HepG2 (cell line): ENCODE measurements around the gene MAP1B. TPM values are rescaled to one million over a fixed set of nuclear protein-coding genes. Genes with fewer than 3 reads are reported as not detected.

Experiments
- ATAC-seq: fragments of 200-7000 bp; cut with Tn5 transposase; 3 replicates; pipeline ENCODE4 v1.9.1; 2020; ENCODE audit warnings: mild to moderate bottlenecking, moderate library complexity
- BruUV-seq: library from RNA; stranded (reverse); fragments of 400-500 nt; replicated peaks from 2 replicates; lab custom pipeline; 2021; lab: Mats Ljungman, UMichigan
- CTCF ChIA-PET: fragments of 300-600 bp; formaldehyde crosslinking; extraction: SDS; loops from one replicate; lab custom pipeline; 2021; ENCODE audit warnings: low total read pairs, inconsistent platforms, low intra/inter-chr PET ratio; lab: Yijun Ruan, JAX
- POLR2A ChIA-PET: fragments of 350-600 bp; sonication (Branson Sonifier 250); formaldehyde crosslinking; loops from one replicate; lab custom pipeline; 2020; ENCODE audit warnings: antibody characterized with exemption, inconsistent platforms; lab: Yijun Ruan, JAX
- DNase-seq: peaks from one replicate; pipeline ENCODE4 v3.0.0-alpha.2; 2015; ENCODE audit warnings: low spot score
- FAIRE-seq: peaks from 3 replicates; lab custom pipeline; 2011; peaks lifted over from hg19 to GRCh38; lab: Jason Lieb, UNC
- H2AFZ ChIP-seq: one replicate; pipeline ENCODE4 v1.6.1; 2011; ENCODE audit warnings: low read length, inconsistent platforms
- H3K27ac ChIP-seq: fragments of 300-600 bp; 3 replicates; pipeline ENCODE4 v1.8.0; 2011; ENCODE audit warnings: mixed run types, mild to moderate bottlenecking, mixed read lengths, low read length, inconsistent platforms; ENCODE audit not compliant: insufficient read depth; ENCODE audit errors: extremely low read length
- H3K27me3 ChIP-seq, 2 experiments: fragments of 200-600 bp in 1 of 2; 2 replicates in 1 of 2; 3 replicates in 1 of 2; pipeline versions ENCODE4 v1.6.0 to v1.8.0; 2011; ENCODE audit warnings: low read length in 2 of 2, mild to moderate bottlenecking in 2 of 2, moderate library complexity in 2 of 2, inconsistent platforms in 1 of 2; ENCODE audit not compliant: insufficient read depth in 2 of 2, control insufficient read depth in 1 of 2
- H3K36me3 ChIP-seq, 2 experiments: fragments of 200-600 bp in 1 of 2; replicated peaks in 1 of 2; 2 replicates in 1 of 2; 3 replicates in 1 of 2; pipeline versions ENCODE4 v1.5.1 to v1.8.0; 2011; ENCODE audit warnings: low read length in 2 of 2, inconsistent platforms in 1 of 2; ENCODE audit not compliant: insufficient read depth in 2 of 2, control insufficient read depth in 1 of 2
- H3K4me1 ChIP-seq: 2 replicates; pipeline ENCODE4 v1.5.1; 2012; ENCODE audit warnings: low read length, inconsistent platforms; ENCODE audit not compliant: insufficient read depth
- H3K4me2 ChIP-seq: 2 replicates; pipeline ENCODE4 v1.6.0; 2011; ENCODE audit warnings: low read depth, low read length, inconsistent platforms
- H3K4me3 ChIP-seq, 3 experiments: fragments of 200-600 bp in 1 of 3; sonication (generic), shearing (Covaris generic) in 1 of 3; replicated peaks in 1 of 3; 2 replicates each; pipeline ENCODE4 v1.5.1; 2011 to 2016; ENCODE audit warnings: low read length in 3 of 3, inconsistent platforms in 2 of 3, low read depth in 2 of 3, mild to moderate bottlenecking in 2 of 3, control low read depth in 1 of 3, mixed read lengths in 1 of 3; ENCODE audit not compliant: insufficient read depth in 1 of 3
- H3K79me2 ChIP-seq: one replicate; pipeline ENCODE4 v1.6.1; 2011; ENCODE audit warnings: low read length, inconsistent platforms; ENCODE audit not compliant: insufficient read depth
- H3K9ac ChIP-seq: 2 replicates; pipeline ENCODE4 v1.6.0; 2011; ENCODE audit warnings: mild to moderate bottlenecking, low read depth, low read length, inconsistent platforms; ENCODE audit not compliant: insufficient read depth
- H3K9me3 ChIP-seq: 2 replicates; pipeline ENCODE4 v1.5.1; 2012; ENCODE audit warnings: mild to moderate bottlenecking, low read length
- H4K20me1 ChIP-seq: 2 replicates; pipeline ENCODE4 v1.6.0; 2011; ENCODE audit warnings: inconsistent platforms, mild to moderate bottlenecking, low read length, moderate library complexity; ENCODE audit not compliant: insufficient read depth
- CHCHD3 ChIP-seq: sonication (generic); formaldehyde crosslinking; IDR thresholded peaks from 2 replicates; pipeline ENCODE4 v1.8.0; 2022; ENCODE audit warnings: mild to moderate bottlenecking, missing genetic modification reagents, moderate library complexity
- MED8 ChIP-seq: sonication (generic); formaldehyde crosslinking; IDR thresholded peaks from 2 replicates; pipeline ENCODE4 v1.8.1; 2023; ENCODE audit warnings: mild to moderate bottlenecking, missing genetic modification reagents; ENCODE audit not compliant: insufficient replicate concordance
- NAIF1 ChIP-seq: sonication (generic); formaldehyde crosslinking; IDR thresholded peaks from 2 replicates; pipeline ENCODE4 v1.5.0; 2020; ENCODE audit warnings: mild to moderate bottlenecking, missing genetic modification reagents, borderline replicate concordance
- NFYC ChIP-seq: IDR thresholded peaks from 2 replicates; pipeline ENCODE4 v1.6.1; 2016; ENCODE audit warnings: missing genetic modification reagents, missing compliant biosample characterization
- ZBTB3 ChIP-seq: sonication (generic); formaldehyde crosslinking; IDR thresholded peaks from 2 replicates; pipeline ENCODE4 v1.4.0; 2020; ENCODE audit warnings: low read depth, mild to moderate bottlenecking, moderate library complexity, missing genetic modification reagents, borderline replicate concordance
- ZFP1 ChIP-seq: IDR thresholded peaks from 2 replicates; pipeline ENCODE4 v1.6.1; 2016
- ZFP36L1 ChIP-seq: sonication (generic); formaldehyde crosslinking; IDR thresholded peaks from 2 replicates; pipeline ENCODE4 v1.8.0; 2022; ENCODE audit warnings: mild to moderate bottlenecking, missing genetic modification reagents, moderate library complexity
- ZNF883 ChIP-seq: sonication (generic); formaldehyde crosslinking; IDR thresholded peaks from 2 replicates; pipeline ENCODE4 v1.5.1; 2020; ENCODE audit warnings: mild to moderate bottlenecking, missing genetic modification reagents; ENCODE audit errors: not compliant biosample characterization
- ZSCAN22 ChIP-seq: sonication (generic); formaldehyde crosslinking; IDR thresholded peaks from 2 replicates; pipeline ENCODE4 v1.4.0; 2020; ENCODE audit warnings: mild to moderate bottlenecking, missing genetic modification reagents
- ZSCAN25 ChIP-seq: sonication (generic); formaldehyde crosslinking; IDR thresholded peaks from 2 replicates; pipeline ENCODE4 v1.8.0; 2022; ENCODE audit warnings: mild to moderate bottlenecking, missing genetic modification reagents
- WGBS: methylation state at CpG from one replicate; pipeline ENCODE4 v1.1.6; 2017; ENCODE audit warnings: low lambda C conversion rate; 5-methylcytosine and 5-hydroxymethylcytosine counted together
- in situ Hi-C: cut with HindIII; loops from 2 replicates; pipeline ENCODE4 v1.10.0; 2017; ENCODE audit warnings: low pct_unique_long_range_greater_than_20kb; ENCODE audit not compliant: extremely low pct_ligation_motif_present
- intact Hi-C: fragments of 100-400 bp; cut with micrococcal nuclease; formaldehyde crosslinking; loops from one replicate; pipeline ENCODE4 v1.10.0; 2022; ENCODE audit not compliant: unreplicated experiment
- polyA plus RNA-seq, 8 experiments: library from polyadenylated mRNA; depleted of rRNA in 3 of 8; stranded (reverse) in 7 of 8; unstranded in 1 of 8; fragments of >200 nt; fragmentation: Illumina TruSeq in 4 of 8; extraction: Trizol in 4 of 8; gene quantifications; 2 replicates each; pipeline versions ENCODE4 v1.2.1 to v1.2.3, GENCODE V29; 2011 to 2016; ENCODE audit warnings: low read depth in 4 of 8, missing spikeins in 1 of 8, mixed read lengths in 1 of 8; ENCODE audit not compliant: insufficient read depth in 1 of 8
- total RNA-seq, 5 experiments: library from RNA; depleted of rRNA; stranded (reverse); fragments of >200 nt; fragmentation: Illumina TruSeq; extraction: Trizol; gene quantifications; 2 replicates each; pipeline ENCODE4 v1.2.3, GENCODE V29; 2016; ENCODE audit warnings: low read depth in 1 of 5
- TF ChIP-seq, protein P1 (sequence below): sonication (generic); formaldehyde crosslinking; conservative IDR thresholded peaks from 2 replicates; pipeline ENCODE4 v1.8.0; 2022; ENCODE audit warnings: mild to moderate bottlenecking, moderate library complexity, missing genetic modification reagents
- TF ChIP-seq, protein P2 (sequence below): sonication (generic); formaldehyde crosslinking; IDR thresholded peaks from 2 replicates; pipeline ENCODE4 v1.5.1; 2020; ENCODE audit warnings: missing genetic modification reagents, mild to moderate bottlenecking, borderline replicate concordance
- TF ChIP-seq, protein P3 (sequence below): fragments of 450-650 bp; IDR thresholded peaks from 2 replicates; pipeline ENCODE4 v1.6.1; 2016

The MAP1B gene
- total and polyA plus RNA-seq, 2 of the 13 experiments (the other 11 are each of a cell fraction or from before 2014, with no cell fraction given) = 3.3 to 6.2 TPM

DNA sequence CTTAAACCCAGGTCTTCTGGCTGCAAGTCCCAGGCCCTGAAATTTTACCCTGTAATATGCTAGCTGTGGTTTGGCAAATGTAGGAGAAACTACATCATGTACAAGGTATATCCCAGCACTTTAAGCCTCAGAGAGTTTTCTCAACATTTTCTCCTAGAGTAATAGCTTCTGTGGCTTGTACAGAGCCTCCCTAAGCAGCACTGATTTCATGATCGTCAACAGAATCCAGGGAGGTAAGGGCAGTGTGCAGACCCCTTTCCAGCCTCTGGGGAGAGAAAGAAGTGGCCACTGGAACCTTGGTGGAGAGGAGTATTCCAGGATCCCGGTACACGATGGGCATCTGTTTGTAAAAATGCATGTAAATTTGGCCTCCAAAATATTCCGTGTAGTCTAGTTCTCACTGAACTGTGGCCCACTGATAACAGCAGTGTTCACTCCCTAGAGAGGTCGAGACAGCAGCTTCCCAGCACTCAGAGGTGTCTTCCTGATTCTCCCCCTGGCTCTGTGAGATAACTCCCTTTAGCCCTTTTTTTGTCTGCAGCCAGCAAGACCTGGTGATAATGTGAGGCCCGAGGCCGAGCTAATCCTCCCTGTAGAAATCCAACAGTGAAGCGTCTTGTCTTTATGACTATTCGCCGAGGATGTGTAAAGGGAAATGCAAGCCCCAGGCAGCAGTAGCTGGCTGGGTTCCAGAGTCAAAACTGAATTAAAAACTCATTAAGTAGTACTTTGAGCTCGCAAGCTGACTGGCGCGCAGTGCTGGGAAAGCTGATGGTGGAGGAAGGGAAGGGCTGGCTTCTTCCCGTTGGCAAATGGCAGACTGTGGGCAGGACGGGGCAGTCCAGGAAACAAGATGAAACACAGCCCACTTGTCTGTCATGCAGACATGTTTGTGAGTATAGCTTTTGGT is 59.0 kb downstream of the MAP1B start:
- no peaks in the 10 kb centered on the region for H3K9me3 ChIP-seq
- in situ Hi-C loops = no loop called here
- POLR2A ChIA-PET = no interaction called here
- H3K79me2 ChIP-seq = no peaks in the 10 kb centered on the region
- no peaks in the 10 kb centered on the region for H3K4me1 ChIP-seq
- 85% methylated on average over 15 of the region's 15 CpGs for WGBS
- no peaks in the 10 kb centered on the region for H4K20me1 ChIP-seq
- ATAC-seq (no peak), DNase-seq (no peak), FAIRE-seq (no peak)
- H3K4me3 ChIP-seq = no peak overlapping the region
- no TSS peak for BruUV-seq
- CTCF ChIA-PET = no interaction called here
- no peak overlapping the region for H3K4me2 ChIP-seq
- intact Hi-C loops = no loop called here
- no peaks in the 10 kb centered on the region for H3K36me3 ChIP-seq
- no peak overlapping the region for H3K27ac ChIP-seq
- H2AFZ ChIP-seq = no peak overlapping the region
- no peak overlapping the region for H3K9ac ChIP-seq
- TF ChIP-seq, protein P1, sequence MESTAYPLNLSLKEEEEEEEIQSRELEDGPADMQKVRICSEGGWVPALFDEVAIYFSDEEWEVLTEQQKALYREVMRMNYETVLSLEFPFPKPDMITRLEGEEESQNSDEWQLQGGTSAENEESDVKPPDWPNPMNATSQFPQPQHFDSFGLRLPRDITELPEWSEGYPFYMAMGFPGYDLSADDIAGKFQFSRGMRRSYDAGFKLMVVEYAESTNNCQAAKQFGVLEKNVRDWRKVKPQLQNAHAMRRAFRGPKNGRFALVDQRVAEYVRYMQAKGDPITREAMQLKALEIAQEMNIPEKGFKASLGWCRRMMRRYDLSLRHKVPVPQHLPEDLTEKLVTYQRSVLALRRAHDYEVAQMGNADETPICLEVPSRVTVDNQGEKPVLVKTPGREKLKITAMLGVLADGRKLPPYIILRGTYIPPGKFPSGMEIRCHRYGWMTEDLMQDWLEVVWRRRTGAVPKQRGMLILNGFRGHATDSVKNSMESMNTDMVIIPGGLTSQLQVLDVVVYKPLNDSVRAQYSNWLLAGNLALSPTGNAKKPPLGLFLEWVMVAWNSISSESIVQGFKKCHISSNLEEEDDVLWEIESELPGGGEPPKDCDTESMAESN (CRISPR knock-in tag) = no peak
- TF ChIP-seq MED8 (no peak), ZFP36L1 (CRISPR knock-in tag) (no peak), ZBTB3 (CRISPR knock-in tag) (no peak), ZFP1 (no peak), CHCHD3 (CRISPR knock-in tag) (no peak), ZNF883 (CRISPR knock-in tag) (no peak), NFYC (CRISPR knock-in tag) (no peak), NAIF1 (CRISPR knock-in tag) (no peak), ZSCAN25 (CRISPR knock-in tag) (no peak), ZSCAN22 (CRISPR knock-in tag) (no peak)
- TF ChIP-seq, protein P2, sequence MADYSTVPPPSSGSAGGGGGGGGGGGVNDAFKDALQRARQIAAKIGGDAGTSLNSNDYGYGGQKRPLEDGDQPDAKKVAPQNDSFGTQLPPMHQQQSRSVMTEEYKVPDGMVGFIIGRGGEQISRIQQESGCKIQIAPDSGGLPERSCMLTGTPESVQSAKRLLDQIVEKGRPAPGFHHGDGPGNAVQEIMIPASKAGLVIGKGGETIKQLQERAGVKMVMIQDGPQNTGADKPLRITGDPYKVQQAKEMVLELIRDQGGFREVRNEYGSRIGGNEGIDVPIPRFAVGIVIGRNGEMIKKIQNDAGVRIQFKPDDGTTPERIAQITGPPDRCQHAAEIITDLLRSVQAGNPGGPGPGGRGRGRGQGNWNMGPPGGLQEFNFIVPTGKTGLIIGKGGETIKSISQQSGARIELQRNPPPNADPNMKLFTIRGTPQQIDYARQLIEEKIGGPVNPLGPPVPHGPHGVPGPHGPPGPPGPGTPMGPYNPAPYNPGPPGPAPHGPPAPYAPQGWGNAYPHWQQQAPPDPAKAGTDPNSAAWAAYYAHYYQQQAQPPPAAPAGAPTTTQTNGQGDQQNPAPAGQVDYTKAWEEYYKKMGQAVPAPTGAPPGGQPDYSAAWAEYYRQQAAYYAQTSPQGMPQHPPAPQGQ = no peak
- TF ChIP-seq, protein P3, sequence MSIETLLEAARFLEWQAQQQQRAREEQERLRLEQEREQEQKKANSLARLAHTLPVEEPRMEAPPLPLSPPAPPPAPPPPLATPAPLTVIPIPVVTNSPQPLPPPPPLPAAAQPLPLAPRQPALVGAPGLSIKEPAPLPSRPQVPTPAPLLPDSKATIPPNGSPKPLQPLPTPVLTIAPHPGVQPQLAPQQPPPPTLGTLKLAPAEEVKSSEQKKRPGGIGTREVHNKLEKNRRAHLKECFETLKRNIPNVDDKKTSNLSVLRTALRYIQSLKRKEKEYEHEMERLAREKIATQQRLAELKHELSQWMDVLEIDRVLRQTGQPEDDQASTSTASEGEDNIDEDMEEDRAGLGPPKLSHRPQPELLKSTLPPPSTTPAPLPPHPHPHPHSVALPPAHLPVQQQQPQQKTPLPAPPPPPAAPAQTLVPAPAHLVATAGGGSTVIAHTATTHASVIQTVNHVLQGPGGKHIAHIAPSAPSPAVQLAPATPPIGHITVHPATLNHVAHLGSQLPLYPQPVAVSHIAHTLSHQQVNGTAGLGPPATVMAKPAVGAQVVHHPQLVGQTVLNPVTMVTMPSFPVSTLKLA = no peak
- H3K27me3 ChIP-seq = no peaks in the 10 kb centered on the region
